Omental fat pad (tissue), 4 donors: Measurements from ENCODE around the gene AIPL1. TPM values are rescaled to one million over a fixed set of nuclear protein-coding genes. Genes with fewer than 3 reads are reported as not detected.

Source experiments
- ATAC-seq: fragments of 150-250 bp; one replicate; pipeline ENCODE4 v1.9.1; 2016; ENCODE audit warnings: mild to moderate bottlenecking, moderate library complexity; ENCODE audit not compliant: low FRiP score
- DNase-seq: peaks from one replicate; pipeline ENCODE4 v3.0.0-alpha.2; 2019; ENCODE audit warnings: low spot score
- CTCF ChIP-seq, 3 donors: fragments of 450-650 bp; IDR thresholded peaks; one replicate each; pipeline ENCODE4 v1.5.1; 2016 to 2017; ENCODE audit warnings: antibody characterized with exemption in 3 of 3, mild to moderate bottlenecking in 3 of 3, moderate library complexity in 2 of 3
- total RNA-seq, 4 donors: library from RNA; depleted of rRNA; stranded (reverse); fragments of >200 nt; gene quantifications; one replicate each; pipeline ENCODE4 v1.1.0, GENCODE V29; 2016

The AIPL1 gene
- total RNA-seq, 4 donors from 2014 or later = not detected

GRCh38 chr17:6455321-6455705 lies 20.4 kb upstream of the AIPL1 start:
- ATAC-seq (peak; percentile 41), DNase-seq (no peak)
- no peak for TF ChIP-seq CTCF (IDR thresholded peaks at IDR 0.05)

- ATAC-seq (no peak), DNase-seq (no peak)
- no peak for TF ChIP-seq CTCF (IDR thresholded peaks at IDR 0.05)
These were observed 19.8 kb upstream of the AIPL1 start for GRCh38 chr17:6454495-6455320.

GRCh38 chr17:6453279-6454024 lies 18.5 kb upstream of the AIPL1 start:
- ATAC-seq = no peak
- no peak for TF ChIP-seq CTCF (IDR thresholded peaks at IDR 0.05)
- DNase-seq = no peak

GRCh38 chr17:6452471-6453266 lies 17.7 kb upstream of the AIPL1 start:
- no peak for DNase-seq
- ATAC-seq = no peak
- no peak for TF ChIP-seq CTCF (IDR thresholded peaks at IDR 0.05)

GRCh38 chr17:6450926-6451832 lies 16.3 kb upstream of the AIPL1 start:
- ATAC-seq = no peak

More at GRCh38 chr17:6450926-6451832, 16.3 kb upstream of the AIPL1 start:
- no peak for TF ChIP-seq CTCF (IDR thresholded peaks at IDR 0.05)
- DNase-seq = no peak
